ENCODE data around the gene TMPRSS6.

The TMPRSS6 gene

DNA sequence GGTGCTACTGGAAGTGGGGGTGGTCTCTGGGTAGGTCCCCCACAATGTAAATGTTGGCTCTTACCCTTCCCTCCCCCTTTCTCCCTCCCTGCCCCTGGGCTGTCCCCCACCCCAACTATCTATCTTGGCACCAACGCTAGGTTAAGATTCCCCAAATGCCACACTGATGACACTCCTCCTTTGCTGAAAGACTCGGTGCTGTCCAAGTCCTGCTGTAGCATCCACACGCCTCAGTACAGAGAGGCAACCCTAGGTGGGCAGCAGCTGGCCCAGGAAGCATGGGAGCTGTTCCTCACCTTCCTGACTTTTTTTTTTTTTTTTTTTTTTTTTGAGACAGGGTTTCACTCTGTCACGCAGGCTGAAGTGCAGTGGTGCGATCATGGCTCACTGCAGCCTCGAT is 61.4 kb downstream of the TMPRSS6 start:
- H3K36me3 ChIP-seq (replicated peaks), result no peaks in the 10 kb centered on the region
- H3K4me1 ChIP-seq, result no peaks in the 10 kb centered on the region
- no peaks in the 10 kb centered on the region for H3K9me3 ChIP-seq
- in situ Hi-C loops (cut with MboI; ENCODE audit: low sequenced_read_pairs), result no loop called here
- no peak overlapping the region for H3K4me3 ChIP-seq
- no peaks in the 10 kb centered on the region for H3K27me3 ChIP-seq (ENCODE audit: low read depth)
- no peak for DNase-seq (ENCODE audit: low spot score in 2 of 2)

DNA sequence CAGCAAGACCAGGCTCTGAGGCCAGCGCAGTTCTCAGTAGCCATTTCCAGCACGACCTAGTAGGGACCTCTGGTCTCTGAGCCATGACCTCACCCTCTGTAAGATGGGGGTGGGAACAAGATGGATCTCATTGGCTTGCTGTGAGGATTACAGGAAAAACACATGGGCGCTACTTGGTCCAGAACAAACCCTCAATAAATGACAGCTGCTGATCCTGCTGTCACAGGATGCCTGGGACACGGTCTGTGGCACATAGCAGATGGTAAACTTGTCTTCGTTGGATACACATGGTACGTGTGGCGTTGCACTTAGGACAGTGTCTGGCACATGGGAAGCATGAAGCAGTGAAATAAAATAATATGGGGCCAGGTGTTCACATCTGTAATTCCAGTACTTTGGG is 62.5 kb downstream of the TMPRSS6 start:
- H3K9me3 ChIP-seq, result no peaks in the 10 kb centered on the region
- H3K4me3 ChIP-seq, result no peak overlapping the region
- H3K4me1 ChIP-seq, result no peaks in the 10 kb centered on the region
- no peak for DNase-seq (ENCODE audit: low spot score in 2 of 2)
- H3K27me3 ChIP-seq (ENCODE audit: low read depth), result no peaks in the 10 kb centered on the region
- no peaks in the 10 kb centered on the region for H3K36me3 ChIP-seq (replicated peaks)
- in situ Hi-C loops (cut with MboI; ENCODE audit: low sequenced_read_pairs), result no loop called here

DNA sequence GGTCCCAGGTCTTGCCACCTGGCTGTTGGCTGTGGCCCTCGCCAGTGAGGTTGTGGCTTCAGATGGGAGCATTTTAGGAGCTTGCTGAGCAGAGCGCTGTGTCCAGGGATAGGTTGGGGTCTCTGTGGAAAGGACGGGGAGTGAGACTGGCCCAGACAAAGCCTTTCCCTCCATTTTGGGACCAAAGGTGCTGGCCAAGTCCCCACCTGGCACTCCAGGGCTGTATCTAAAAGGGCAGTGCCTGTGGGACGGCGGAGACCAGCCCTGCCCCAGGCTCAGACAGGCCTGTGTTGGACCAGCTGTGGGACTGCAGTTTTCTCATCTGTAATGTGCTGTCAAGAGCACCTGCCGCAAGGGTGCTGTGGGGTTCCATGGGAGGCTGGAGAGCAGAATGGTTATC is 62.9 kb downstream of the TMPRSS6 start:
- in situ Hi-C loops (cut with MboI; ENCODE audit: low sequenced_read_pairs), result no loop called here
- no peak for DNase-seq (ENCODE audit: low spot score in 2 of 2)
- H3K27me3 ChIP-seq (ENCODE audit: low read depth), result peaks cover 3% of the 10 kb centered on the region; the same call in 1 of the 2 replicates

DNA sequence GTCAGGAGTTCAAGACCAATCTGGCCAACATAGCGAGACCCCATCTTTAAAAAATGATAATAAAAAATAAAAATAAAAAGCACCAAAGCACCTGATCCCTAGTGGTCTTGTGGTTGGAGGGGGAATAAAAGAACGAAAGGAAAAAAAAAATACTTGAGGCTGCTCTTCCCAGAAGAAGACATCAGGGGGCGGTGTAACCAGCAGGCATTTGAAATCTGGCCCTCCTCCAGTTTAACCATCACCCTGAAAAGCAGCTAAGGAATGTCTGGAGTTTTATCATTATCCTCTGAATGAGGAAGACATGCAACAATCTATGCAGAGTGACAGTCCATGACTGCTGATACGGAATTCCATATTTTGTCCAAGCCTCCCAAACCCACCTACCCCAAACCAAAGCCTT is 63.6 kb downstream of the TMPRSS6 start:
- DNase-seq (ENCODE audit: low spot score in 2 of 2), result peak in 1 of 2 experiments; percentile 35
- no peaks in the 10 kb centered on the region for H3K4me1 ChIP-seq
- H3K9me3 ChIP-seq, result no peaks in the 10 kb centered on the region
- H3K27me3 ChIP-seq (ENCODE audit: low read depth), result peaks cover 4% of the 10 kb centered on the region; the same call in 1 of the 2 replicates
- H3K4me3 ChIP-seq, result no peak overlapping the region
- in situ Hi-C loops (cut with MboI; ENCODE audit: low sequenced_read_pairs), result no loop called here
- H3K36me3 ChIP-seq (replicated peaks), result no peaks in the 10 kb centered on the region

More for the DNA sequence above, 62.9 kb downstream of the TMPRSS6 start:
- H3K4me1 ChIP-seq, result no peaks in the 10 kb centered on the region
- no peaks in the 10 kb centered on the region for H3K36me3 ChIP-seq (replicated peaks)
- no peak overlapping the region for H3K4me3 ChIP-seq
- no peaks in the 10 kb centered on the region for H3K9me3 ChIP-seq

DNA sequence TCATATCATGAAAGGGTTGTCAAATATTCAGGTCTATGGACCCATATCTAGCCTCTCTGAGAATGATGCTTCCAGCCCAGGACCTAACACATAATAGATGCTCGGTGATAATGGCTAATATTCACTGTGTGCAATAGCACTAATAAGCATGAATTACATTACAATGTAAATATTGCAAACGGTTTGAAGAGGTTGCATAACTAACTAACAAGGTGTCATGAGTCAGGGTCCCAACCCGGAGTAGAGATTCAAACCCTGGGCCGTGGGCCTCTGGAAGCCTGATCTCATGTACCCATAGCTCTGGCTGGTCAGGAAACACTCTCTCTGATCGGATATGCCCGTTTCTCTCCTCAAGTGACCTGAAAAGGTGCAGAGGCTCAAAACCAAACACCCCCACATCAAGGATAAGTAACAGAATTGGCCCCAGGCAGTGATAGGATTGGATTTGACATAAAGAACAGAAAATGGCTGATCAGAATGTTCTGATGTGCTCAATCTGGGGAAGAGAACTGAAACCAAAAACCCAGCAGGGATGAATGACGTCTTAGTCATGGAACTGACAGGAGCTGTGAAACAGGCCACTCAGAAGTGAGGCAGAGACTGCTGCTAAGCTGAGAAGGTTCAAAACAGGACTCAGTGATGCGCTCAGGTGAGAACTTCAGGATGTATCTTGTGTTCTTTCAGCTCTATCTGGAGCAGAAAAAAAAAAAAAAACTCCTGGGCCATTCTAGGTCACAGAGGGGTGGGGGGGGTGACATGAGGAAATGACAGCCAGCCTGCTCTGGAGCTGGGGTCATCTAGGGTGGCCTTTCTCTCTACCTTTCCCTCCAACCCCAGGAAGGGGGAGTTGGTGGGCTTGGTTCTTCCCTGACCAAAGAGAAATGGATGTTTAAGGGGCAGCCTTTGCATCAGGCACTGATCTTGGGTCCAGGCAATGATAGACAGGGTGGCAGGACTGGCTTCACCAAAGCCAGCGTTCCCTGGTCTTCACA is 64.6 kb downstream of the TMPRSS6 start:
- H3K4me1 ChIP-seq, result no peaks in the 10 kb centered on the region
- no peak overlapping the region for H3K4me3 ChIP-seq
- H3K9me3 ChIP-seq, result no peaks in the 10 kb centered on the region
- peaks cover 8% of the 10 kb centered on the region; the same call in 1 of the 2 replicates for H3K27me3 ChIP-seq (ENCODE audit: low read depth)
- no peaks in the 10 kb centered on the region for H3K36me3 ChIP-seq (replicated peaks)
- no peak for DNase-seq (ENCODE audit: low spot score in 2 of 2)
- in situ Hi-C loops (cut with MboI; ENCODE audit: low sequenced_read_pairs), result no loop called here

DNA sequence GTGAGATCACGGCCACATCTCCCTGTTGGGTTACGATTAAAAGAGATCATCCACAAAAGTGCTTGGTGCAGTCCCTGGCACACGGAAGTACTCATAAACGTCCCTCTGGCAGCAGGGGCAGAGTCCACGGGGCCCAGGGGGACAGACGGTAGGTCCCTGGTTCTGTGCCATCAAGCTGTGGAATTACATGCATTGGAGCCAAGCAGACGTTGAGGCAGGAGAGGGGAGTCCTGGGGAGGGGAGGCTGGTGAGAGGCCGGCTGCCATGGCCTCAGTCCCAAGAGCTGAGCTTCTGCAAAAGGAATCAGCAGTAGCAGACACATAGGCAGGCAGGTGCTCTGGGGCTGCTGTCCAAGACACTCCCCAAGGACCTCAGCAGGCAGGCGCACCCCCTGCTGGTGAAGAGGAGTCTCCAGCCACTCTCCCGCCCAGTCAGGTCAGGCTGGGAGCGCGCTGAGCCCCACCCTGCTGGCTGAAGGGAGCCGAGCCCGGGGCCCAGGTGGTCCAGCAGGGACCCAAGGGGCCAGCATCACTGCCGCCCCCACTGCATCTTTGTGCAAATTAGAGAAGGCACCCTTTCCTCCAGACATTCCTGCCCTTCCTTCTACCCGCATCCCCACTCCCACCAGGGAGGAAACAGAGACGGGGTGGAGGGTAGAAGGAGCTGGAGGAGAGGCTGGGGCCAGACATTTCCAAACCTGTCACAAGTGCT is 65.5 kb downstream of the TMPRSS6 start:
- Histone ChIP-seq H3K36me3 (replicated peaks) (no peaks in the 10 kb centered on the region), H3K4me1 (no peaks in the 10 kb centered on the region), H3K4me3 (no peak overlapping the region), H3K27me3 (ENCODE audit: low read depth) (peaks cover 13% of the 10 kb centered on the region; the same call in 1 of the 2 replicates), H3K9me3 (no peaks in the 10 kb centered on the region)
- peak; percentile 47 to 85 for DNase-seq (ENCODE audit: low spot score in 2 of 2)
- in situ Hi-C loops (cut with MboI; ENCODE audit: low sequenced_read_pairs), result no loop called here

DNA sequence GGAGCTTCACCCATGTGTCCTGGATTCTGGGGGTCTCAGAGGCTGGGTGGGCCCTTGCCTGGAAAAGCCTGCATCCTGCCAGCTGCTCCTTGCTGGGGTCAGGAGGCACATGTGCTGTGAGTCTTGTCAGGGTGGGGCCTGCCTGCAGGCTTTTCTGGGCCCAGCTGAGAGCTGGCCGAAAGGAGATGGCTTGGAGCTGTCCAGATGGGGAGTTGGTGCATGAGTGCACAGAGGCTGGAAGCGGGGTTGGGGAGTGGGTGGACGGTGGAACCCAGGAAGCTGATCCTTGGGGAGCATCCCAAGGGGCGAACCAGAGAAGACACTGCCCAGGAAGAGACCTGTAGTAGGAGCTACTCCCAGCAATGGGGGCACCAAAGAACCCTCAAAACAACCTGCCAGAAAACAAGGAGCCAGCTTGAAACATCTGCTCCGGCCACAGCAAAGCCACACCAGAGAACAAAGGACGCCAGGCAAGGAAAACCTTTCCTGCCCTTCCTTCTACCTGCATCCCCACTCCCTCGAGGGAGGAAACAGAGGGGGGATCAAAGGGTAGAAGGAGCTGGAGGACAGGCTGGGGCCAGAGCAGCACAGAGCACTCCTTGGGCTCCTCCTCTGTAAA is 66.2 kb downstream of the TMPRSS6 start:
- Histone ChIP-seq H3K4me3 (no peak overlapping the region), H3K4me1 (no peaks in the 10 kb centered on the region), H3K36me3 (replicated peaks) (no peaks in the 10 kb centered on the region), H3K9me3 (no peaks in the 10 kb centered on the region), H3K27me3 (ENCODE audit: low read depth) (peaks cover 13% of the 10 kb centered on the region; the same call in 1 of the 2 replicates)
- no peak for DNase-seq (ENCODE audit: low spot score in 2 of 2)
- in situ Hi-C loops (cut with MboI; ENCODE audit: low sequenced_read_pairs), result no loop called here

DNA sequence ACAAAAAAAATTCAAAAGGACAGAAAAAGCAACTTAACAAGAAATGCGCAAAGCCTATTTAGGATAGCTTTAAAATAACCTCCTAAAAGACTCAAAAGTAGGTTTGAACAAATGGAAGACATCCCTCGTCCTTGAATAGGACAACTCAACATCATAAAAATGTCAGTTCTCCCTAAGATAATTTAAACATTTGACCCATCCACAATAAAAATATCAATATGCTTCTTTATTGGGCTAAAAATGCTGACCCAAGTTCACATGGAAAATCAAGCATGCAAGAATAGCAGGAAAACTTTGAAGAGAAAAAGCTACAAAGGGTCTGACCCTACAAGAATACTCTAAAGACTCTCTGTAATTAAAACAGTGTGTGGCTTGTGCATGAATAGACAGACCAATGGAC is 70.0 kb downstream of the TMPRSS6 start:
- in situ Hi-C loops (cut with MboI; ENCODE audit: low sequenced_read_pairs), result no loop called here
- Histone ChIP-seq H3K36me3 (replicated peaks) (no peaks in the 10 kb centered on the region), H3K4me3 (no peak overlapping the region), H3K27me3 (ENCODE audit: low read depth) (peaks cover 17% of the 10 kb centered on the region; the same call in 1 of the 2 replicates), H3K9me3 (no peaks in the 10 kb centered on the region), H3K4me1 (no peaks in the 10 kb centered on the region)
- DNase-seq (ENCODE audit: low spot score in 2 of 2), result no peak

DNA sequence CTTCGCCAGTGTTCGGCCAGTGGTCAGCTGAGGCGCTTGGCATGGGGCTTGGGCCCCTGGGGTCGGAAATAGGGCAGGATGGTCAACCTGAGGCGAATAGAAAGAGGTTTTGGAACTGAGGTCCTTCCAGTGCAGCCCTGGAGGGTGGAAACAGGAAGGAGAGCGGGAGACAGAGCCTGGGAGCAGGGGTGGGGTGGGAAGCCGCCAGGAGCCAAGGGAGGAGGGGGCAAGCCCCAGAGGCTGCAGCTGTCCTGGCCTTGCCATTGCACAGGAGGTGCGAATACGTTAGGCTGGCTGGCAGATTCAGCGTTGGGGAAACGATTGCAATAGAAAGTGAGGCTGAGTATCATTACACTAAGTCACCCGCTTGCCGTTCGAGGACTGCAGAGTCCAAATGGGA is 71.8 kb downstream of the TMPRSS6 start:
- no peaks in the 10 kb centered on the region for H3K9me3 ChIP-seq
- H3K4me3 ChIP-seq, result no peak overlapping the region
- in situ Hi-C loops (cut with MboI; ENCODE audit: low sequenced_read_pairs), result no loop called here
- H3K27me3 ChIP-seq (ENCODE audit: low read depth), result peaks cover 17% of the 10 kb centered on the region; the same call in 1 of the 2 replicates
- DNase-seq (ENCODE audit: low spot score in 2 of 2), result no peak
- H3K4me1 ChIP-seq, result no peaks in the 10 kb centered on the region
- H3K36me3 ChIP-seq (replicated peaks), result no peaks in the 10 kb centered on the region

DNA sequence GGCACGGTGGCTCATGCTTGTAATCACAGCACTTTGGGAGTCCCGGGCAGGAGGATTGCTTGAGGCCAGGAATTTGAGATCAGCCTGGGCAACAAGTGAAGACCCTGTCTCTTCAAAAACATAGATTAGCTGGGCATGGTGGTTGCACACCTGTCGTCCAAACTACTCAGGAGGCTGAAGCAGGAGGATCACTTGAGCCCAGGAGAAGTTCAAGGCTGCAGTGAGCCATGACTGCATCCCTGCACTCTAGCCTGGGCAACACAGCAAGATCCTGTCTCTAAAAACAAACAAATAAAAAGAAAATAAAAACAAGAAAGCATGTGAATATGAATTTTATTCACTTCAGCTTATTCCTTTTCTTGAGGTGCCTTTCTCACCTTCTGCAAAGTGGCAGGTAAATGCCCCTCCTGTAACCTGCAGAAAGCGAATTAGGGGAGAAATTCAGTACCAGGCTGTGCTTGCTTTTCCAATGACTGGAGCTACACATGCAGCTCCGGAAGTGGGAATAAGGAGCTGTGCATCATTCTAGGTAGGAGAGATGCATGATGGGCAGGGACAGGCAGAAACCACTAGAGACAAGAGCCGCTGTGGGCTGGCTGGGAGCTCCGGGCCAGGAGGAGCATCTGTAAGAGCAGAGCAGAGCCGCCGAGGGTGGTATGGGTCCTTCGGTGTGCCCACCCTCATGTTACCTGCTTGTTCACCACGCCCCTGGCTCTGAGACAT is 72.7 kb downstream of the TMPRSS6 start:
- Histone ChIP-seq H3K36me3 (replicated peaks) (no peaks in the 10 kb centered on the region), H3K9me3 (no peaks in the 10 kb centered on the region), H3K4me3 (no peak overlapping the region), H3K4me1 (no peaks in the 10 kb centered on the region), H3K27me3 (ENCODE audit: low read depth) (peaks cover 16% of the 10 kb centered on the region; the same call in 1 of the 2 replicates)
- in situ Hi-C loops (cut with MboI; ENCODE audit: low sequenced_read_pairs), result no loop called here
- DNase-seq (ENCODE audit: low spot score in 2 of 2), result no peak

DNA sequence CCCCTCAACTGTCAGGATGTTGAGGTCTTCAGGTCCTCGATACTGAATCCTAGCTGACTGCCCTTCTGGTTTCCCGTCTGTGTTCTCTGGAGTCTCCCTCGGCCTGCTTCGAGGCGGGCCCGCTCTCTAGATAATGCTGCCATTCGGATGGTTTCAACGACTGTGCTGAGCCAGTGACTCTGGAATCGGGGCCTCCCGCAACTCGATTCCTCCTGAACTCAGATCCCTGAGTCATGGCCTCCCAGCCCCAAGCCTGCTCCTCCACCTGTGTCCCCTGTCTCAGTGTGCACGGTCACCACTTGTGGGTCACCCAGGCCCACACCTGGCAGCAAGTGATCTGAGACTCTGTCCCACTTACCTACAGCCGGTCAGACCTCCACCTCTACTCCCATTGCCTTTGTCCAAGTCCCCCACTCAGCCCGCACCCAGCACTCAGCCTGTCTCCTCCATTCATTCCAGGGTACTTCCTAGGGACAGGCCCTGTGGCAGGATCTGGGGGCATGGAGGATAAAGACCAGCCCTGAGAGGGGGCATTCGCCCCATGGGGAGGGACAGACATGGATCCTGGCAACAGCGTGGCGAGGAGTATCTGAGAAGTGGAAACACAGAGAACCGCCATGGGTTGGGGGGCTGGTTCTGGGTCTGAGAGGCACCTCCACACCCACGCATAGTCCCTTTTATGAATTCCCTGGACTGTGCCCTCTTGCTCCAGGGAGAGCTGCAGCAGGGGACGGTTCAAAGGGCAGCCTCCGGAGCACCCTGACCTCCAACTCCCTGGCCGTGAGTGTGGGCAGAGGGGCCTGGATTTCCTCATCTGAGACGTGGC is 75.7 kb downstream of the TMPRSS6 start:
- Histone ChIP-seq H3K36me3 (replicated peaks) (peaks cover 6% of the 10 kb centered on the region), H3K4me3 (no peak overlapping the region), H3K27me3 (ENCODE audit: low read depth) (peaks cover 3% of the 10 kb centered on the region; the same call in 1 of the 2 replicates), H3K4me1 (no peaks in the 10 kb centered on the region), H3K9me3 (no peaks in the 10 kb centered on the region)
- no peak for DNase-seq (ENCODE audit: low spot score in 2 of 2)
- in situ Hi-C loops (cut with MboI; ENCODE audit: low sequenced_read_pairs), result no loop called here

DNA sequence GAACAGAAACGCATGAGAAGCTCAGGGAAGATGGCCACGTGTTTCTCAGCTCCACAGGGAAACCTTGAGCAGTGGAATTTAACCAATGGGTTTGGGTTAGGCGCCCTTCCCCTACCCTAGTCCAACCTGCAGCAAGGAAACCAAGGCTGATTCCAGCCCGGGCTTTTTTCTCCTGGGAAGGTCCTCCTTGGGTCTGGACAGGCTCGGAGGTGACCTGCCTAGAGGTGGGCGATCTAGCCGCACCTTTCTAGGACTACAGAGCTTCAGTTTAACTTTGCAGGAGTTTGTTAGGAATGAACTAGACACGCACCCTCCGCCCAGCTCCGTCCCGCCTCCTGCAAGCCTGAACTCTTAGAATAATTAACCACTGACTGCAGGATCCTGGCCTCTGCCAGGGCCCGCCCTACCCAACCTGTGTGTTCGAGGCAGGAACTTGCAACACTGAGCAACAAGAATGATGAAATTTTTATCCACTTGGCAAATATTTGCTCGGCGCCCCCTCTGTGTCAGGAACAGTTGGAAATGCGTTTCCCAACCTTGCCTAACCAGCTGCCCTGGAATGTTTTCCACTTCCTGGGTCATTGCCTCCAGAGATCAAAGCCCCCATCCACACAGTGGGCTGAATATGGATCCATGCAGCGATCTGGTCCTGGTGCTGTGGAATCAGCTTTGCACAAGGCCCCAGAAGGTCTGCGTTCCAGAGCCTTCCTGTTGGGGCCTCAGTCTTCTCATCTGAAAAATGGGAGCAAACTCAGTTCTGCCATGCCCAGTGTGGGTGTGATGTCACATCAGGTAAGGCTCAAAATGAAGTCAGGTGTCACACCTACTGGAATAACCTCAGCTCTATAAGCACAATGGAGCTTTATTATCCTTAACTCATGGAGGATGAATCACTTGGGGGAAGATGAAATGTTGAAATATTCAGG is 76.7 kb downstream of the TMPRSS6 start:
- no peak for DNase-seq (ENCODE audit: low spot score in 2 of 2)
- Histone ChIP-seq H3K27me3 (ENCODE audit: low read depth) (peaks cover 3% of the 10 kb centered on the region; the same call in 1 of the 2 replicates), H3K4me1 (no peaks in the 10 kb centered on the region), H3K36me3 (replicated peaks) (peaks cover 11% of the 10 kb centered on the region), H3K9me3 (no peaks in the 10 kb centered on the region), H3K4me3 (no peak overlapping the region)
- in situ Hi-C loops (cut with MboI; ENCODE audit: low sequenced_read_pairs), result no loop called here
